OCI-LY3 (cell line): ENCODE results near the gene HOXB3.

ENCODE experiments used
- EZH2phosphoT487 ChIP-seq: fragments of 200-600 bp; shearing (Covaris generic); IDR thresholded peaks from 2 replicates; pipeline ENCODE4 v1.6.1; 2018; ENCODE audit warnings: antibody characterized with exemption, mixed run types, low read depth
- TF ChIP-seq, protein P1 (sequence below): fragments of 200-600, 300-600 bp; sonication (generic); IDR thresholded peaks from 2 replicates; pipeline ENCODE4 v1.5.1; 2014; ENCODE audit warnings: antibody characterized with exemption, low read length, low read depth

DNA sequence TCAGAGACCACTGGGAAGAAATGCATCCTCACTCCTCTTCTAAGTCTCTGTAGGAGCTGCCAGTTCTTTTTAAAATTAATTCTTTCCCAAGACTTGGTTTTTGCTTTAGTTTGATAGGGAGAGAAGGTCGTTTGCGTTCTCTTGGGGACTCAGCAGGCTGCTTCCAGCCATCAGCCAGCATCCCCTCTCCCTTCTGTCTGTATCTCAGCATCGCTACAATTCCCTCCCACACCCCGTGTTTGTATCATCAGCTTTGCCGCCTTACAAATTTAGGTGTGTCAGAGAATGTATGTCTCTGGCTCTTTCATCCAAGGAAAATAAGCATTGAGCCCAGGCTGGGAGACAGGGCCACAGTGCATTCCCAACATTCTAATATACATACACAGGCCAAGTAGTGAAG lies 9.3 kb upstream of the HOXB3 start:
- TF ChIP-seq, protein P1, sequence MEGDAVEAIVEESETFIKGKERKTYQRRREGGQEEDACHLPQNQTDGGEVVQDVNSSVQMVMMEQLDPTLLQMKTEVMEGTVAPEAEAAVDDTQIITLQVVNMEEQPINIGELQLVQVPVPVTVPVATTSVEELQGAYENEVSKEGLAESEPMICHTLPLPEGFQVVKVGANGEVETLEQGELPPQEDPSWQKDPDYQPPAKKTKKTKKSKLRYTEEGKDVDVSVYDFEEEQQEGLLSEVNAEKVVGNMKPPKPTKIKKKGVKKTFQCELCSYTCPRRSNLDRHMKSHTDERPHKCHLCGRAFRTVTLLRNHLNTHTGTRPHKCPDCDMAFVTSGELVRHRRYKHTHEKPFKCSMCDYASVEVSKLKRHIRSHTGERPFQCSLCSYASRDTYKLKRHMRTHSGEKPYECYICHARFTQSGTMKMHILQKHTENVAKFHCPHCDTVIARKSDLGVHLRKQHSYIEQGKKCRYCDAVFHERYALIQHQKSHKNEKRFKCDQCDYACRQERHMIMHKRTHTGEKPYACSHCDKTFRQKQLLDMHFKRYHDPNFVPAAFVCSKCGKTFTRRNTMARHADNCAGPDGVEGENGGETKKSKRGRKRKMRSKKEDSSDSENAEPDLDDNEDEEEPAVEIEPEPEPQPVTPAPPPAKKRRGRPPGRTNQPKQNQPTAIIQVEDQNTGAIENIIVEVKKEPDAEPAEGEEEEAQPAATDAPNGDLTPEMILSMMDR: no peak
- TF ChIP-seq EZH2phosphoT487: no peak
